ENCODE measurements around the gene L1CAM.

DNA sequence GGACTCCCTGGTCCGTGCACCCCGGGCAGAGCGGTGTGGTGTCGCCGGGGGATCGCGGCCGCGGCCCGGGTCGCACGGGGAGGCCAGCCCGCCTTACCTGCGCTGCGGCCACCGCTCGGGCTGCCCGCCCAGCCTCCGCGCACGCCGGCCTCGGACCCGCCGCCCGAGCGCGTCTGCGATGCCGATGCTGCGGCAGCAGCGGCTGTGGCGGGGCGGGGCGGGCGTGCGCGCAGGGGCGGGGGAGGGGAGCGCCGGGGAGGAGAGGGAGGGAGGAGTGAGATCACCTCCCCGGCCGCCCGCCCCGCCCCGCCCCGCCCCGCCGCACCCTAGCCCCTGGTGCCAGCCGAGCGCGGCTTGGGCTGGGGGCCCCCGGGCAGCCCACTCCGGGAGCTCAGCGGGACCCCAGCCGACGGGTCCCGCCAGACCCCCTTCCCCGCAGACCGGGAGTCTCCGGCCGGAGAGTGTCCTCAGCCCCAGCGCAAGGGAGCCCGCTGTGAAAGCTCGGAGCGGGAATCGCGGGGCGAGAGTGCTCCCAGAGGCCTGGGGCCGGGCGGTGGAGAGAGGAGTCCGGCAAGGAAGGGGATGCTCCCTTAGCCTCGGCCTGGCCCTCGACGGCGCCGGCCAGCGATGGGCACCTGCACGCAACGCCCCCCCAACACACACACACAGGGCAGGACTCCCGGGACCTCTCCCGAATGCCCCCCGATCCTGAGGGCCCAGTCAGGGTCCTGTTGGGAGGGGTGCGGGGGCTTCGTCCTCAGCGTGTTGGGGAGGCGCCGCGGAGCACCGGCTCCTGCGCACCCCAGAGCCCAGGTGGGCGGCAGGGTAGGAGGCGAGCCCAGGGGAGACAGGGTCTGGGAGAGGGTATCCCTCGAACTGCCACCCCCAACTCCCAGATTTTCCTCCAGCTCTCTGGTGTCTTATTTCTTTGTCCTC lies at the start of gene L1CAM:
- no peak for TF ChIP-seq EZH2phosphoT487 (IDR thresholded peaks at IDR 0.05; ENCODE audit: low read depth)
- TF ChIP-seq, protein P1, sequence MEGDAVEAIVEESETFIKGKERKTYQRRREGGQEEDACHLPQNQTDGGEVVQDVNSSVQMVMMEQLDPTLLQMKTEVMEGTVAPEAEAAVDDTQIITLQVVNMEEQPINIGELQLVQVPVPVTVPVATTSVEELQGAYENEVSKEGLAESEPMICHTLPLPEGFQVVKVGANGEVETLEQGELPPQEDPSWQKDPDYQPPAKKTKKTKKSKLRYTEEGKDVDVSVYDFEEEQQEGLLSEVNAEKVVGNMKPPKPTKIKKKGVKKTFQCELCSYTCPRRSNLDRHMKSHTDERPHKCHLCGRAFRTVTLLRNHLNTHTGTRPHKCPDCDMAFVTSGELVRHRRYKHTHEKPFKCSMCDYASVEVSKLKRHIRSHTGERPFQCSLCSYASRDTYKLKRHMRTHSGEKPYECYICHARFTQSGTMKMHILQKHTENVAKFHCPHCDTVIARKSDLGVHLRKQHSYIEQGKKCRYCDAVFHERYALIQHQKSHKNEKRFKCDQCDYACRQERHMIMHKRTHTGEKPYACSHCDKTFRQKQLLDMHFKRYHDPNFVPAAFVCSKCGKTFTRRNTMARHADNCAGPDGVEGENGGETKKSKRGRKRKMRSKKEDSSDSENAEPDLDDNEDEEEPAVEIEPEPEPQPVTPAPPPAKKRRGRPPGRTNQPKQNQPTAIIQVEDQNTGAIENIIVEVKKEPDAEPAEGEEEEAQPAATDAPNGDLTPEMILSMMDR (IDR thresholded peaks at IDR 0.05; ENCODE audit: low read depth, low read length): no peak
